SKM-1 (cell line): Measurements from ENCODE around the gene MERTK.

Experiments
- DNase-seq: peaks from one replicate; lab custom pipeline; 2025; ENCODE audit not compliant: unreplicated experiment; lab: John Stamatoyannopoulos, UW

The MERTK gene

DNA sequence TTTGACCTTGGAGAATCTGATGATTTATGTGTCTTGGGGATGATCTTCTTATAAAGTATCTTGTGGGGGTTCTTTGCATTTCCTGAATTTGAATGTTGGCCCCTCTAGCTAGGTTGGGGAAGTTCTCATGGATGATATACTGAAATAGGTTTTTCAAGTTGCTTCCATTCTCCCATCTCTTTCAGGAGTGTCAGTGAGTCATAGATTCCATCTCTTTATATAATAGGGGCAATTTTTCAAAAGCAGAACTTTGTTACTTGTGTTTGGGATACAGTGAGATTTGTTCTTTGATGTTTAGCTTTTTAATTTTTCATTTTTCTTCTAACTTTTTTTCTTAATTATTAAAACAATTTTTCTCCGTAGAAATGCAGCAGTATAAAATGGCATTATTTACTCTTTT is 176.1 kb downstream of the MERTK start:
- no peak for DNase-seq

DNA sequence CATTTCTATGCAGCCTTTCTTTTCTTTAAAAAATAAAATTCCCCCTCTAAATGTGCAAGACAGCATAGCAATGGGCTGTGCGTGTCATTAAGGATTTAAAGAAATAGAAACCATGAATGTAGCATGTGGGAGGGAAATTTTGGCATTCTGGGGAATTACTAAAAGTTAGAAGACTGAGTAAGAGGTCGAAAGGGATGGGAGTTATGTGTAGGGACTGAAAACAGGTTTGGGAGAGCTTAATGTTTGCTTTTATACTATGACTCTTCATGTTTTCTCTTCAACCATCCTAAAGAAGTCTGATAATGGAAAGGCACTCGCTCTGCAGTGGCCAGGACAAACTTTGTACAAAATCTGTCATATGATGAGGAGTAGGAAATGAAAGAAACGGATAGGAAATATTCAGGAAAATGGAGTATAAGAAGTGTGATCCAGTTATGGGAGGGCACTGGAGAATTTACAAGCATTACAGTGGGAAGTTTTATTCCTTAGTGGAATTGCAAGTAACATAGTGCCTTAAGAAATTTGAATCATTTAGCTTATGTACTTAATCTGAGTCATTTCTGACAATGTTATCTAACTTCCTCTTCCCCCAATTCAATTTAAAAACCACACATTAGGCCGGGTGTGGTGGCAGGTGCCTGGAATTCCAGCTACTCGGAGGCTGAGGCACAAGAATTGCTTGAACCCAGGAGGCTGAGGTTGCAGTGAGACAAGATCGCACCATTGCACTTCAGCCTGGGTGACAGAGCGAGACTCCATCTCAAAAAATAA is 177.3 kb downstream of the MERTK start:
- DNase-seq, result no peak

DNA sequence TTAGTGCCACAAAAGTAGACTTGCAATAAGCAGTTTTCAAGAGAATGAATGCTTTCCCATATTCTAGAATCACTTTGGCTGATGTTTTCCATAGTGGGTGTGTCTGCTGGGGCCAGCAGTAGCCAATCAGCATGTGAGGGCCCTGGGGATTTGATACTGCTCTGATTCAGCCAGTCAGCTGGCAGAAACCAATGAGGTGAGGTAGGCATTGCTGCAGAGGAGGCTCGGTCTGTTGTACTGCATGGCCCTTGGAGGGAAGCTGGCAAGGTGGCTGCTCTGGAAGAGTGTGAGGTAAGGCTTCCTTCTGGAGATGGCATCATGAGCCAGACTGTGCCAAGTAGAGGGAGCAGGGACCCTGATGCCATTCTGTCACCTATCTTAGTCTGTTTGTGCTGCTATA is 179.4 kb downstream of the MERTK start:
- DNase-seq, result no peak
